OCI-LY3 (cell line): ENCODE results near the gene LRRC4C.

Source experiments
- H2AFZ ChIP-seq: fragments of 200-600, 300-600 bp; shearing (Covaris generic); 2 replicates; pipeline ENCODE4 v1.6.0; 2014; ENCODE audit warnings: antibody characterized with exemption, low read depth, low read length
- H3K27ac ChIP-seq: fragments of 200-600, 300-600 bp; sonication (generic); 2 replicates; pipeline ENCODE4 v1.5.1; 2014; ENCODE audit warnings: mild to moderate bottlenecking, low read length, moderate library complexity, mixed read lengths
- H3K27me3 ChIP-seq: fragments of 200-600, 300-600 bp; sonication (generic); 2 replicates; pipeline ENCODE4 v1.6.1; 2014; ENCODE audit warnings: low read depth, low read length, mixed read lengths
- H3K36me3 ChIP-seq: fragments of 200-600, 300-600 bp; sonication (generic); replicated peaks from 2 replicates; pipeline ENCODE3; 2014; ENCODE audit warnings: low read depth, low read length, mixed read lengths
- H3K4me1 ChIP-seq: fragments of 300-600, 200-600 bp; sonication (generic); 2 replicates; pipeline ENCODE4 v1.6.1; 2014; ENCODE audit warnings: low read length, mixed read lengths
- H3K4me2 ChIP-seq: fragments of 200-600, 300-600 bp; sonication (generic); 2 replicates; pipeline ENCODE4 v1.6.1; 2014; ENCODE audit warnings: low read length, mixed read lengths
- H3K4me3 ChIP-seq: fragments of 300-600, 200-600 bp; sonication (generic); 2 replicates; pipeline ENCODE4 v1.5.1; 2014; ENCODE audit warnings: antibody characterized with exemption, mild to moderate bottlenecking, low read length, moderate library complexity
- H3K79me2 ChIP-seq: fragments of 300-600, 200-600 bp; shearing (Covaris generic); 2 replicates; pipeline ENCODE4 v1.6.1; 2014; ENCODE audit warnings: mild to moderate bottlenecking, low read length, mixed read lengths
- H3K9ac ChIP-seq: fragments of 300-600, 200-600 bp; shearing (Covaris generic); 2 replicates; pipeline ENCODE4 v1.6.0; 2014; ENCODE audit warnings: mild to moderate bottlenecking, low read length, moderate library complexity
- H3K9me3 ChIP-seq: fragments of 200-600, 300-600 bp; shearing (Covaris generic); 2 replicates; pipeline ENCODE4 v1.6.1; 2014; ENCODE audit warnings: low read length, mixed read lengths; ENCODE audit not compliant: insufficient read depth
- H4K20me1 ChIP-seq: fragments of 200-600, 300-600 bp; sonication (generic); 2 replicates; pipeline ENCODE4 v1.6.1; 2016; ENCODE audit warnings: low read length, mixed read lengths; ENCODE audit not compliant: insufficient read depth
- CTCF ChIP-seq: fragments of 200-600, 300-600 bp; sonication (generic); IDR thresholded peaks from 2 replicates; pipeline ENCODE4 v1.5.1; 2014; ENCODE audit warnings: antibody characterized with exemption, low read length, low read depth
- EZH2phosphoT487 ChIP-seq: fragments of 200-600 bp; shearing (Covaris generic); IDR thresholded peaks from 2 replicates; pipeline ENCODE4 v1.6.1; 2018; ENCODE audit warnings: antibody characterized with exemption, mixed run types, low read depth

Gene LRRC4C

DNA sequence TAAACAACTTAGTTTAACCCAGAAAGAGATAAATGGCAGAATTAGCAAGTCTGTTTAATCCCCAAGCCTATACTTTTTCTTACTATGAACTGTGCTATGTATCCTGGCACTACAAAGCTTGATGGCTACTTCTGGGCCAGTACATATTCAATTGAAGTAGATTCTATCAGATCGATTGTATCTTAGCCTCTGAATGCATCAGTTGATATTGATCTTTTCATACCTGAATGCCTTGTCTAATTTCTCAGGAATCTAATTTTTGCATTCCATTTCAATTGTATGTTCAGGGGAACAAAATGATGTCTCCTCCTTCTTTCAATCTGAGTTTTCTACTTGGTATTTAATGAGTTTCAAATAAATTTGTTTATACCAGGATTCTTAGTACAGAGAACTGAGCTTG, 1137.9 kb downstream of the LRRC4C start:
- Histone ChIP-seq H3K4me1 (no peaks in the 10 kb centered on the region), H3K9ac (no peak overlapping the region), H2AFZ (no peak overlapping the region), H3K27ac (no peak overlapping the region), H3K4me3 (no peak overlapping the region), H3K9me3 (no peaks in the 10 kb centered on the region), H3K27me3 (no peaks in the 10 kb centered on the region), H3K36me3 (no peaks in the 10 kb centered on the region), H4K20me1 (no peaks in the 10 kb centered on the region), H3K79me2 (no peaks in the 10 kb centered on the region), H3K4me2 (no peak overlapping the region)
- no peak for TF ChIP-seq CTCF
- no peak for TF ChIP-seq EZH2phosphoT487

DNA sequence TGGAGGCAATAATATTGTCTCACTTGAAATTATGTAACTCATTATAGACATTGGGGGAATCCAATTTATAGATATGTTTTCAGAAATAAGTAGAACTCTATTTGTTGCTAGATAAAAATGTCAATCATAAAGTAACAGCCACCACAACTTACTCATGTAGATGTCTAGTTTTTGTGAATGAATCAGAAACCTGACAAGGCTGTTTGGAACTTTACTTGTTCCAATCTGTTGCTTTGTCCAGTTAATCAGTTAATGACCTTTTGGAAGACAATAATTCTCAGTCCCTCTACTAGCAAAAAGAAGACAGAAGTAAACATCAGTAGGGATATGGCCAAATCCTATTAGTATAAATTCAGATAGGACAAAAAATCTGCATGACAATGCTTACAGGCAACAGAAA, 1143.3 kb downstream of the LRRC4C start:
- Histone ChIP-seq H2AFZ (no peak overlapping the region), H3K9me3 (no peaks in the 10 kb centered on the region), H3K79me2 (no peaks in the 10 kb centered on the region), H3K9ac (no peak overlapping the region), H3K4me2 (no peak overlapping the region), H3K36me3 (no peaks in the 10 kb centered on the region), H3K27me3 (no peaks in the 10 kb centered on the region), H3K4me3 (no peak overlapping the region), H3K4me1 (no peaks in the 10 kb centered on the region), H3K27ac (no peak overlapping the region), H4K20me1 (no peaks in the 10 kb centered on the region)
- TF ChIP-seq EZH2phosphoT487: no peak
- TF ChIP-seq CTCF: no peak

DNA sequence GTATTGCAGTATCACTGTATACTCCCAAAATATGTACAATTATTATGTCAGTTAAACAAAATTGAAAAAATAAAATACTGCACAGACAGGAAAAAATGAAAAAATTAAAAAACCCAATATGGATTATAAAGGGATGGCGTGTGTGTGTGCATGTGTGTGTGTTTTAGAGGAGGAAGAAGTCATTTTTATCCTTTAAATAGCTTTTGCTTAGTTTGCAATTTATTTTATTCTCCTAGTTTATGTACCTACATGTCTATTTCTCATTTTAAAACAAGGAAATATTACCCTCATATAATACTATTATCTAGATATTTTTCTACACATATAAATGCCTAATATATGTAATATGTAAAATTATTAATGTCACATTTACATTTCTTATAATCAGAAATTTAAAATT, 1144.3 kb downstream of the LRRC4C start:
- no peaks in the 10 kb centered on the region for H3K27me3 ChIP-seq
- no peaks in the 10 kb centered on the region for H3K36me3 ChIP-seq
- H3K79me2 ChIP-seq: no peaks in the 10 kb centered on the region
- H3K9ac ChIP-seq: no peak overlapping the region
- no peak for TF ChIP-seq CTCF
- TF ChIP-seq EZH2phosphoT487: no peak
- H3K27ac ChIP-seq: no peak overlapping the region
- H3K4me1 ChIP-seq: no peaks in the 10 kb centered on the region
- no peak overlapping the region for H3K4me3 ChIP-seq
- no peak overlapping the region for H2AFZ ChIP-seq
- H3K9me3 ChIP-seq: no peaks in the 10 kb centered on the region
- no peaks in the 10 kb centered on the region for H4K20me1 ChIP-seq
- no peak overlapping the region for H3K4me2 ChIP-seq

DNA sequence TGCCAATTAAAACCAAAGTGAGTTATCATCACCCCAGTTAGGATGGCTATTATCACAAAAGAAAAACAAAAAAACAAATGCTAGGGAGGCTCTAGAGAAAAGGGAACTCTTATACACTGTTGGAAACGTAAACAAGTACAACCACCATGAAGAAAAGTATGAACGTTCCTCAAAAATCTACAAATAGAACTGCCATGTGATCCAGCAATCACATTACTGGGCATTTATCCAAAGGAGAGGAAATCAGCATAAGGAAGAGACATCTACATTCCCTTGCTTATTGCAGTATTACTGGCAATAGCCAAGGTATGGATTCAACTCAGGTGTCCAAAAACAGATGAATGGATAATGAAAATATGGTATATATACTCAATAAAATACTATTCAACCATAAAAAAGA, 1145.1 kb downstream of the LRRC4C start:
- no peak overlapping the region for H3K27ac ChIP-seq
- no peaks in the 10 kb centered on the region for H3K36me3 ChIP-seq
- no peak overlapping the region for H2AFZ ChIP-seq
- no peak overlapping the region for H3K9ac ChIP-seq
- H3K9me3 ChIP-seq: no peaks in the 10 kb centered on the region
- no peaks in the 10 kb centered on the region for H3K79me2 ChIP-seq
- H4K20me1 ChIP-seq: no peaks in the 10 kb centered on the region
- no peaks in the 10 kb centered on the region for H3K27me3 ChIP-seq
- H3K4me3 ChIP-seq: no peak overlapping the region
- TF ChIP-seq CTCF (no peak), EZH2phosphoT487 (no peak)
- H3K4me2 ChIP-seq: no peak overlapping the region
- no peaks in the 10 kb centered on the region for H3K4me1 ChIP-seq
